Measurements from ENCODE around the gene AP1S3.

The AP1S3 gene

GRCh38 chr2:223870840-223871611, 33.6 kb upstream of the AP1S3 start:
- peak; percentile 20 for DNase-seq (ENCODE audit: low read depth, low spot score)
- Histone ChIP-seq H3K9me3 (ENCODE audit: low read depth, low read length) (no peaks in the 10 kb centered on the region), H3K36me3 (ENCODE audit: insufficient read depth, low read length) (peaks cover 24% of the 10 kb centered on the region), H3K27ac (peak overlapping the region; percentile 90), H3K4me3 (peak overlapping the region; percentile 40; the same call in 1 of the 2 replicates), H3K9ac (ENCODE audit: insufficient read length) (no peak overlapping the region)
- 0 out of 2 replicates have a peak, but pooled peaks have one; percentile 15 for TF ChIP-seq POLR2AphosphoS5 (IDR thresholded peaks at IDR 0.05; ENCODE audit: borderline replicate concordance, low read depth, low read length)
- no peak for TF ChIP-seq FOXP2 (optimal IDR thresholded peaks at IDR 0.05; ENCODE audit: control extremely low read depth, extremely low read length, insufficient read depth)
- no peak for TF ChIP-seq EZH2 (IDR thresholded peaks at IDR 0.05)

- no peak overlapping the region for H3K9ac ChIP-seq (ENCODE audit: insufficient read length)
- no peaks in the 10 kb centered on the region for H3K9me3 ChIP-seq (ENCODE audit: low read depth, low read length)
- H3K4me3 ChIP-seq: no peak overlapping the region
- TF ChIP-seq POLR2AphosphoS5 (IDR thresholded peaks at IDR 0.05; ENCODE audit: borderline replicate concordance, low read depth, low read length): no peak
- TF ChIP-seq EZH2 (IDR thresholded peaks at IDR 0.05): no peak
- no peak for TF ChIP-seq FOXP2 (optimal IDR thresholded peaks at IDR 0.05; ENCODE audit: control extremely low read depth, extremely low read length, insufficient read depth)
- H3K36me3 ChIP-seq (ENCODE audit: insufficient read depth, low read length): peaks cover 4% of the 10 kb centered on the region; the same call in 1 of the 2 replicates
- no peak overlapping the region for H3K27ac ChIP-seq
- DNase-seq (ENCODE audit: low read depth, low spot score): no peak
Observed at GRCh38 chr2:223868005-223868404, 30.6 kb upstream of the AP1S3 start.

GRCh38 chr2:223865907-223866508, 28.6 kb upstream of the AP1S3 start:
- Histone ChIP-seq H3K36me3 (ENCODE audit: insufficient read depth, low read length) (no peaks in the 10 kb centered on the region; the same call in 1 of the 2 replicates), H3K9ac (ENCODE audit: insufficient read length) (no peak overlapping the region), H3K4me3 (no peak overlapping the region), H3K27ac (no peak overlapping the region), H3K9me3 (ENCODE audit: low read depth, low read length) (no peaks in the 10 kb centered on the region)
- no peak for DNase-seq (ENCODE audit: low read depth, low spot score)
- no peak for TF ChIP-seq POLR2AphosphoS5 (IDR thresholded peaks at IDR 0.05; ENCODE audit: borderline replicate concordance, low read depth, low read length)
- TF ChIP-seq EZH2 (IDR thresholded peaks at IDR 0.05): no peak
- no peak for TF ChIP-seq FOXP2 (optimal IDR thresholded peaks at IDR 0.05; ENCODE audit: control extremely low read depth, extremely low read length, insufficient read depth)

- no peaks in the 10 kb centered on the region; the same call in 1 of the 2 replicates for H3K36me3 ChIP-seq (ENCODE audit: insufficient read depth, low read length)
- H3K9me3 ChIP-seq (ENCODE audit: low read depth, low read length): no peaks in the 10 kb centered on the region
- no peak for TF ChIP-seq POLR2AphosphoS5 (IDR thresholded peaks at IDR 0.05; ENCODE audit: borderline replicate concordance, low read depth, low read length)
- no peak for TF ChIP-seq FOXP2 (optimal IDR thresholded peaks at IDR 0.05; ENCODE audit: control extremely low read depth, extremely low read length, insufficient read depth)
- no peak for TF ChIP-seq EZH2 (IDR thresholded peaks at IDR 0.05)
- no peak overlapping the region for H3K4me3 ChIP-seq
- no peak overlapping the region for H3K9ac ChIP-seq (ENCODE audit: insufficient read length)
- no peak for DNase-seq (ENCODE audit: low read depth, low spot score)
- H3K27ac ChIP-seq: no peak overlapping the region
Observed at GRCh38 chr2:223865124-223865523, 27.7 kb upstream of the AP1S3 start.

GRCh38 chr2:223863491-223863890, 26.1 kb upstream of the AP1S3 start:
- Histone ChIP-seq H3K9me3 (ENCODE audit: low read depth, low read length) (no peaks in the 10 kb centered on the region), H3K4me3 (no peak overlapping the region), H3K36me3 (ENCODE audit: insufficient read depth, low read length) (no peaks in the 10 kb centered on the region), H3K9ac (ENCODE audit: insufficient read length) (no peak overlapping the region), H3K27ac (peak overlapping the region; percentile 4; the same call in 1 of the 2 replicates)
- no peak for TF ChIP-seq POLR2AphosphoS5 (IDR thresholded peaks at IDR 0.05; ENCODE audit: borderline replicate concordance, low read depth, low read length)
- no peak for TF ChIP-seq FOXP2 (optimal IDR thresholded peaks at IDR 0.05; ENCODE audit: control extremely low read depth, extremely low read length, insufficient read depth)
- TF ChIP-seq EZH2 (IDR thresholded peaks at IDR 0.05): no peak
- no peak for DNase-seq (ENCODE audit: low read depth, low spot score)

GRCh38 chr2:223860809-223861738, 23.7 kb upstream of the AP1S3 start:
- TF ChIP-seq FOXP2 (optimal IDR thresholded peaks at IDR 0.05; ENCODE audit: control extremely low read depth, extremely low read length, insufficient read depth): no peak
- no peak for TF ChIP-seq EZH2 (IDR thresholded peaks at IDR 0.05)
- no peak for TF ChIP-seq POLR2AphosphoS5 (IDR thresholded peaks at IDR 0.05; ENCODE audit: borderline replicate concordance, low read depth, low read length)
- no peaks in the 10 kb centered on the region for H3K36me3 ChIP-seq (ENCODE audit: insufficient read depth, low read length)
- no peak overlapping the region for H3K9ac ChIP-seq (ENCODE audit: insufficient read length)
- no peak for DNase-seq (ENCODE audit: low read depth, low spot score)
- H3K27ac ChIP-seq: no peak overlapping the region
- H3K4me3 ChIP-seq: no peak overlapping the region
- H3K9me3 ChIP-seq (ENCODE audit: low read depth, low read length): no peaks in the 10 kb centered on the region

- Histone ChIP-seq H3K4me3 (no peak overlapping the region), H3K36me3 (ENCODE audit: insufficient read depth, low read length) (peaks cover 4% of the 10 kb centered on the region; the same call in 1 of the 2 replicates), H3K9ac (ENCODE audit: insufficient read length) (no peak overlapping the region), H3K9me3 (ENCODE audit: low read depth, low read length) (no peaks in the 10 kb centered on the region), H3K27ac (no peak overlapping the region)
- no peak for DNase-seq (ENCODE audit: low read depth, low spot score)
- no peak for TF ChIP-seq FOXP2 (optimal IDR thresholded peaks at IDR 0.05; ENCODE audit: control extremely low read depth, extremely low read length, insufficient read depth)
- TF ChIP-seq POLR2AphosphoS5 (IDR thresholded peaks at IDR 0.05; ENCODE audit: borderline replicate concordance, low read depth, low read length): no peak
- no peak for TF ChIP-seq EZH2 (IDR thresholded peaks at IDR 0.05)
Observed at GRCh38 chr2:223859070-223859469, 21.7 kb upstream of the AP1S3 start.
